Ascending aorta (tissue), 2 donors: ENCODE data around the gene YWHAG. TPM values are rescaled to one million over a fixed set of nuclear protein-coding genes. Genes with fewer than 3 reads are reported as not detected.

ENCODE experiments used
- DNase-seq, 2 donors: peaks; one replicate each; pipeline ENCODE4 v3.0.0-alpha.2; 2019; ENCODE audit warnings: low spot score in 2 of 2
- H3K27ac ChIP-seq, 2 donors: fragments of 200-600 bp; sonication (generic); one replicate each; pipeline ENCODE4 v1.5.1; 2016 to 2017; ENCODE audit warnings: mild to moderate bottlenecking in 1 of 2
- H3K27me3 ChIP-seq: fragments of 200-600 bp; sonication (generic); one replicate; pipeline ENCODE4 v1.5.1; 2017
- H3K36me3 ChIP-seq, 2 donors: fragments of 200-600 bp; sonication (generic); one replicate each; pipeline ENCODE4 v1.5.1; 2016
- H3K4me1 ChIP-seq, 2 donors: fragments of 200-600 bp; sonication (generic); one replicate each; pipeline ENCODE4 v1.5.1; 2016 to 2017; ENCODE audit warnings: mild to moderate bottlenecking in 1 of 2
- H3K4me3 ChIP-seq, 2 donors: fragments of 200-600 bp; sonication (generic); one replicate each; pipeline ENCODE4 v1.5.1; 2016 to 2017; ENCODE audit warnings: mild to moderate bottlenecking in 1 of 2
- H3K9me3 ChIP-seq, 2 donors: fragments of 200-600 bp; sonication (generic); one replicate each; pipeline ENCODE4 v1.5.1; 2016
- CTCF ChIP-seq, 3 experiments: fragments of 200-600 bp in 2 of 3; fragments of 450-650 bp in 1 of 3; sonication (generic) in 2 of 3; IDR thresholded peaks; one replicate each; pipeline ENCODE4 v1.5.1; 2016 to 2019; ENCODE audit warnings: antibody characterized with exemption in 3 of 3, mild to moderate bottlenecking in 1 of 3, moderate library complexity in 1 of 3
- intact Hi-C: fragments of 100-400 bp; cut with DNase I; formaldehyde crosslinking; loops from one replicate; pipeline ENCODE4 v1.15.1; 2023
- total RNA-seq: library from RNA; depleted of rRNA; stranded (reverse); fragments of >200 nt; gene quantifications from one replicate; pipeline ENCODE4 v1.1.0, GENCODE V29; 2016

YWHAG gene
- total RNA-seq, 1 donor from 2014 or later, result 83.0 TPM

GRCh38 chr7:76356115-76356514 lies 2.7 kb downstream of the YWHAG start:
- H3K27ac ChIP-seq, result no peak overlapping the region
- DNase-seq, result no peak
- H3K4me3 ChIP-seq, result peak overlapping the region in 1 of 2 donors; percentile 95
- H3K27me3 ChIP-seq, result no peaks in the 10 kb centered on the region
- peaks cover 4 to 37% of the 10 kb centered on the region in 2 donors for H3K4me1 ChIP-seq
- H3K36me3 ChIP-seq, result no peaks in the 10 kb centered on the region
- no peak for TF ChIP-seq CTCF (IDR thresholded peaks at IDR 0.05)
- intact Hi-C loops, result no loop called here
- no peaks in the 10 kb centered on the region for H3K9me3 ChIP-seq

- no peak overlapping the region for H3K4me3 ChIP-seq
Measured at GRCh38 chr7:76354981-76355730, 3.6 kb downstream of the YWHAG start.

GRCh38 chr7:76354516-76354915 lies 4.3 kb downstream of the YWHAG start:
- no peak overlapping the region for H3K27ac ChIP-seq
- H3K4me3 ChIP-seq, result no peak overlapping the region
- H3K36me3 ChIP-seq, result peaks cover 0 to 12% of the 10 kb centered on the region in 2 donors
- no peaks in the 10 kb centered on the region for H3K27me3 ChIP-seq
- TF ChIP-seq CTCF (IDR thresholded peaks at IDR 0.05), result no peak
- peaks cover 4 to 37% of the 10 kb centered on the region in 2 donors for H3K4me1 ChIP-seq
- H3K9me3 ChIP-seq, result no peaks in the 10 kb centered on the region
- intact Hi-C loops, result no loop called here
- DNase-seq, result no peak

More at GRCh38 chr7:76354981-76355730, 3.6 kb downstream of the YWHAG start:
- Histone ChIP-seq H3K27me3 (no peaks in the 10 kb centered on the region), H3K9me3 (no peaks in the 10 kb centered on the region), H3K4me1 (peaks cover 4 to 39% of the 10 kb centered on the region in 2 donors), H3K36me3 (peaks cover 0 to 6% of the 10 kb centered on the region in 2 donors), H3K27ac (no peak overlapping the region)
- no peak for DNase-seq
- intact Hi-C loops, result no loop called here
- no peak for TF ChIP-seq CTCF (IDR thresholded peaks at IDR 0.05)

- no peak for DNase-seq
- no peak overlapping the region for H3K4me3 ChIP-seq
- intact Hi-C loops, result no loop called here
- peaks cover 4 to 37% of the 10 kb centered on the region in 2 donors for H3K4me1 ChIP-seq
- H3K9me3 ChIP-seq, result no peaks in the 10 kb centered on the region
- peaks cover 2 to 13% of the 10 kb centered on the region in 2 donors for H3K36me3 ChIP-seq
- H3K27me3 ChIP-seq, result no peaks in the 10 kb centered on the region
- H3K27ac ChIP-seq, result no peak overlapping the region
- no peak for TF ChIP-seq CTCF (IDR thresholded peaks at IDR 0.05)
Measured at GRCh38 chr7:76353744-76354143, 5.0 kb downstream of the YWHAG start.

- Histone ChIP-seq H3K27me3 (no peaks in the 10 kb centered on the region), H3K4me3 (no peak overlapping the region), H3K36me3 (peaks cover 5 to 17% of the 10 kb centered on the region in 2 donors), H3K9me3 (no peaks in the 10 kb centered on the region), H3K4me1 (peaks cover 4 to 35% of the 10 kb centered on the region in 2 donors), H3K27ac (no peak overlapping the region)
- no peak for TF ChIP-seq CTCF (IDR thresholded peaks at IDR 0.05)
- intact Hi-C loops, result no loop called here
- DNase-seq, result no peak
Measured at GRCh38 chr7:76352193-76352592, 6.6 kb downstream of the YWHAG start.
